NCI-H1105 treated with DMSO at 0.1 percent for 48 hours (cell line): ENCODE data around the gene ARHGEF19.
"Not testable (repeated sequence)": the region's sequence is repeated elsewhere in the genome, so short reads cannot be mapped to it uniquely, and the experiment has no call there.

Source experiments
- DNase-seq: peaks from one replicate; lab custom pipeline; 2025; lab: John Stamatoyannopoulos, UW

ARHGEF19 gene

GRCh38 chr1:16244650-16245285 is 32.3 kb upstream of the ARHGEF19 start:
- DNase-seq, result no peak

DNA sequence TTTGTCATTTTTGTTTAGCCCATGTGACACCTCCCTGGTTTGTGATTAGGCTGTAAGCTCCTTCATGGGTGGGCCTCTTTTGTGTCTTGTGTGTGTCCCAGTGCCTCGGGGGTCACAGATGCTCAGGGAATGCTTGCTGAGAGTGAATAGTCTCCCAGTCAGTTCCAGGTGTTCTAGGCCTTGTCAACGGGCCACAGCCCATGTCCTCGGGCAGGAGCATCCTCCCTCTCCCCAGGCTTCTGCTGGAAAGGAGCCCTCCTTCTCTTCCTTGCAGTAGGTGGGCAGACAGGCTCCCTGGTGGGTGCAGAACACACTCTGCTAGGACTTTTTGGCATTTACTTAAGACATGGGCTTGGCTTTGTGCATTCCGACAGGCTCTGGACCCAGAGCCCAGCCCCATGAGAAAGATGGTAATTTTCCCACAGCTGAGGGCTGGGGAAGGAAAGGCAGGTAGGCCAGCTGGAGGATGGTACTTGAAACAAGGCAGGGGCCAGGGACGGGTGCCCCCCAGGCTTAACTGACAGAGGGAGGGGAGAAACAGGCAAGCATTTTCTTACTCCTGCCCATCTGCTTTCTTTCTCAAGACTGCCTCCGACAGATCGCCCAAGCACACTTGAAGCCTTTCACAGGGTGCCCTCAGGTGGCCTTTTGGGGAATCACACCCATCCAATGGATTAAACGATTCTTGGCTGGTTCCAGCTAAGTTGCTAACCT is 31.6 kb upstream of the ARHGEF19 start:
- peak; percentile 76 for DNase-seq

GRCh38 chr1:16243215-16243610 is 30.8 kb upstream of the ARHGEF19 start:
- DNase-seq, result no peak

- no peak for DNase-seq
Observed at GRCh38 chr1:16242556-16243214, 30.2 kb upstream of the ARHGEF19 start.

GRCh38 chr1:16241221-16241708 is 28.8 kb upstream of the ARHGEF19 start:
- no peak for DNase-seq

GRCh38 chr1:16239972-16240491 is 27.6 kb upstream of the ARHGEF19 start:
- no peak for DNase-seq

GRCh38 chr1:16237343-16237830 is 24.9 kb upstream of the ARHGEF19 start:
- DNase-seq, result no peak

DNA sequence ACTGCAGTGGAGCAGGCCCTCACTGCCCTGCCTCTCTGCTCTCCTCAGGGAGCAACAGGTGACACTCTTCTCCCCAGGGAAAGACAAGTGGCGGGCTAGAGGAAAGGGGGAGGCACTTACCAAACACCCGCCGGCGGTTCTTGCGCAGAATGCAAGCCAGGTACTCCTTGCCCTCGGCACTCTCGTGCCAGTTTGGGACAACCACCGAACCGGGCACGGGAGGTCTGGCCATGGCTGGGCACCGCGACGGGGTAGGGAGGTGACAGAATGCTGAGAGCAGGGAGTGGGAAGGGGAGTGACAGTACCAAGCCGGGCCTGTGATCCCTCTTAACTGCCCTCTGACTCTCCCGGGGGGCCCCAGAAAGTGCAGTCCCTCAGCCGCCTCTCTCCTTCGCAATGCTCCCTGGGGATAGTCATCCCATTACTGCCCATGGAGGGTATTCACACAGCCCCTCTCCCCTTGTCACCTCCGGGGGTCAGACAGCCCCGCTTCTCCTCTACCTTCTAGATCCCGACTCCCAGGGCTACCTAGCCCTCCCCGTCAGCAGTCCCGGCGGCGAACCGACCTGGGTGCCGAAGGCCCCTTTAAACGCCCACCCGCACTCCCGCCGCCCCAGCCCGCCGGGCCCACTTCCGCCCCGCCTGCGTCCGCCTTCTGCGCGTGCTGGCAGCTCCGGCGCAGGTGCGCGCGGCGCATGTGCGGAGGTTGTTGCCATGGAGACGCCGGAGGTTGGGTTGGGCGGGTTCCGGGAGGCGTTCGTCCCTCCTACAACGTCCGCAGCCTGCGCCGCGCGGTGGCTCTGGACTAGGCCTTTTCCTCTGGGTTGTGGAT is 24.3 kb upstream of the ARHGEF19 start, which contains the start of gene CPLANE2:
Gene CPLANE2 (minus strand): TSS at position 673 of the 832 bp plus-strand sequence. CDS start 441 bp downstream, at position 232.
- DNase-seq, result peak; percentile 90

DNA sequence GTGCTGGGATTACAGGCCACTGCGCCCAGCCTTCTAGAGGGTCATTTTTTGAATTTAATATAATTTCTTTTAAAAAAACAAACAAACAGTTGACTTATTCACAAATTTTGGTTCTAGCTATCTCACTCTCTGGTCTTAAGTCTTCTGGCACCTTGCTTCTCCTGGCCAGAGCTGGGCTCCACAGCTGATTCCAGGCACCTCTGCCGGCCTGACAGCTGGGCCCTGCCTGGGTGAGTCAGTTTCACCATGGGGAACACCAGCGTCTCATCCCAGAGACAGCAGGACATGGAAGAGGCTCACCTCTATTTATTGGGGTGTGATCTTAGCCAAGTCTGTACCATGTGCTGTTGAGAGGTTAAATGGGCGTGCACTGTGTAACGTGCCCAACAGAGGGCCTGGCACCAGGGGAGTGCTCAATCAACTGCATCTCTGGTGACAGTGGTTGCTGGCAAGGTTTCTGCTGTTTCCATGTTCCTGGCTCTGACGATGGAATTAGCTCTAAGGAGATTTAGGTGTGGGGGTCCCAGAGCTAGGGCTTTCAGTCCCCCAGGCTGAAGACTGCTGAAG is 23.6 kb upstream of the ARHGEF19 start:
- DNase-seq, result peak; percentile 78

- no peak for DNase-seq
Observed at GRCh38 chr1:16235347-16235746, 22.9 kb upstream of the ARHGEF19 start.

GRCh38 chr1:16233431-16233830 is 21.0 kb upstream of the ARHGEF19 start:
- DNase-seq, result no peak

DNA sequence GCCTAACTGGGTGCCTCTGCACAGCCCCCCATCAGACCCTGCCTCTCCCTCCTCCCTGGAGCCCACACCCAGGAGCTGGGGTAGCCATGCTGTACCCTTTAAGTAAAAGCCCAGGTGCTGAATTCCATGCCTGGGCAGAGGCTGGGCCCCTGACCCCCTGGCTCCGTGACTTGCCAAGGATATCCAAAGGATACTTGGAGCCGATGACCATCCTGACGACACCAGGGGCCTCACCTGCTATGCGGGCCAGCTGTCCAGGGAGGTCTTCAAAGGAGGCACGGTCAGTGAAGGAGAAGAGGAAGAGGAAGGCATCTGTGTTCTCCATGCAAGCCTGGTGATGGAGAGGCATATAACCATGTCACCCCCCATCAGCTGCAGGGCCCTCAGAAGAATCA is 19.9 kb upstream of the ARHGEF19 start:
- no peak for DNase-seq

GRCh38 chr1:16231331-16232315 is 19.2 kb upstream of the ARHGEF19 start:
- DNase-seq, result no peak

DNA sequence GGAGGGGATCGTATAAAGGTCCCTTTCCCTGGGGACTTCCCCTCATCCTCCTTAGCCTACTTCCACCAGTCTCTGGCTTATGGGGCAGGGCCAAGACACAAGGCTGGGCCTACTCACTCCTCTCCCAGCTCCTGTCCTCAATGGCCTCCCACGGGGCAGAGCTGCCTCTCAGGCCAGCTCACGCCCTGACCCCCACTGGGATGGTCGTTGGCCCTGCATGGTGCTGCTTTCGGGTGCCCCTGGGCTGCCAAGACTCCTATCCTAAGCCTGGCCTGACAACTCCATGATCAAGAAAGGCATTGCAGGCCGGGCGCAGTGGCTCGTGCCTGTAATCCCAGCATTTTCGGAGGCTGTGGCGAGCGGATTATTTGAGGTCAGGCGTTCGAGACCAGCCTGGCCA is 18.3 kb upstream of the ARHGEF19 start:
- no peak for DNase-seq

- DNase-seq, result no peak
Observed at GRCh38 chr1:16229976-16230740, 17.7 kb upstream of the ARHGEF19 start.

GRCh38 chr1:16226490-16227179 is 14.2 kb upstream of the ARHGEF19 start:
- no peak for DNase-seq

DNA sequence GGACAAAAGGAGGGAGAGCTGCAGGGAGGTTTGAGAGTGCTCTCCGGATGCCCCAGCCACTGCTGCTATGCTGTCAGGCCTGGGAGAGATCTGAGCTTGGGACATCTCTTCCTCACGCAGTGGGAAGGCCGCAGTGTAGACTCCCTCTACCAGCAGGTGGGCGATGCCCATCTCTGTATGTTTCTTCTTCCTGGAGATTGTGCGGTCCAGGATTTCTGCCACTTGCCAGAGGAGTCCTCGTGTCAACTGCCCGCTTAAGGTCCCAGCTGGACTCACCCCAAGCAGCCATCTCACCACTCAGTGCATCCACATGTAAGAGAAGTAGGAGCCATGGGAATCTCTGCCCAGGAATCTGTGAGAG is 13.7 kb upstream of the ARHGEF19 start:
- no peak for DNase-seq

DNA sequence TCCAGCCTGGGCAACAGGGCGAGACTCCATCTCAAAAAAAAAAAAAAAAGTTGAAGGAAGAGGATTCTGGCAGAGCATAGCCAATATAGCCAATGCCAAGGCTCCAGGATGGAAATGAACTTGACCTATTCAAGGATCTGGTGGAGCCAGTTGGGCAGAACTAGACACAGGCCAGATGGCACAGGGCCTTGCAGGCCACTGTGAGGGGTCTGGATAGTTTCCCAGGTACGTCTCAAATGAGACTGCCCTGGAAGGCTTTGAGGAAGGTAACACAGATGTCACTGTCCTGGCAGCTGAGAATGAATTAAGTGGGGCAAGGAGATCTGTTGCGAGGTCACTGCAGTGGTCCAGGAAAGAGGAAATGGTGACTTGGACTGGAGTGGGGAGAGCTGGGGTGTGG is 12.0 kb upstream of the ARHGEF19 start:
- no peak for DNase-seq

DNA sequence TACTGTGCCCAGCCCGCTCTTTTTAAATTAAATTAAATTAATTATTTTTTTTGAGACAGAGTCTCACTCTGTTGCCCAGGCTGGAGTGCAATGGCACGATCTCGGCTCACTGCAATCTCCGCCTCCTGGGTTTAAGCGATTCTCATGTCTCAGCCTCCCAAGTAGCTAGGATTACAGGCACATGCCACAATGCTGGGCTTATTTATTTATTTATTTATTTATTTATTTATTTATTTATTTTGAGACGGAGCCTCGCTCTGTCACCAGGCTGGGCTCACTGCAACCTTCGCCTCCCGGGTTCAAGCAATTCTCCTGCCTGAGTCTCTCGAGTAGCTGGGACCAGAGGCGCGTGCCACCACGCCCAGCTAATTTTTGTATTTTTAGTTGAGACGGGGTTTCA is 10.3 kb upstream of the ARHGEF19 start:
- not testable (repeated sequence) for DNase-seq
